ENCODE measurements around the gene EDC4.

The EDC4 gene

GRCh38 chr16:67909056-67909742 is 36.3 kb downstream of the EDC4 start:
- no peak for ATAC-seq
- no peak for TF ChIP-seq OSR1 (CRISPR knock-in tag; IDR thresholded peaks at IDR 0.05)
- TF ChIP-seq TOX (CRISPR knock-in tag; IDR thresholded peaks at IDR 0.05; ENCODE audit: borderline replicate concordance), result no peak
- TF ChIP-seq SNAI2 (CRISPR knock-in tag; IDR thresholded peaks at IDR 0.05), result no peak
- TF ChIP-seq CREB5 (CRISPR knock-in tag; IDR thresholded peaks at IDR 0.05; ENCODE audit: low read depth), result no peak
- TF ChIP-seq ISL1 (CRISPR knock-in tag; IDR thresholded peaks at IDR 0.05), result no peak
- no peak for TF ChIP-seq GLIS3 (CRISPR knock-in tag; IDR thresholded peaks at IDR 0.05)
- TF ChIP-seq RARB (CRISPR knock-in tag; IDR thresholded peaks at IDR 0.05), result no peak
- no peak for TF ChIP-seq ESRRG (CRISPR knock-in tag; IDR thresholded peaks at IDR 0.05)
- no peak for TF ChIP-seq ZNF8 (CRISPR knock-in tag; IDR thresholded peaks at IDR 0.05)
- TF ChIP-seq PPARA (CRISPR knock-in tag; IDR thresholded peaks at IDR 0.05; ENCODE audit: borderline replicate concordance), result no peak
- no peak for TF ChIP-seq ARNTL (CRISPR knock-in tag; IDR thresholded peaks at IDR 0.05; ENCODE audit: borderline replicate concordance, low read depth)
- TF ChIP-seq CSRNP3 (CRISPR knock-in tag; IDR thresholded peaks at IDR 0.05), result no peak
- TF ChIP-seq ZFP30 (CRISPR knock-in tag; IDR thresholded peaks at IDR 0.05), result no peak
- no peak for TF ChIP-seq ZC3H10 (CRISPR knock-in tag; IDR thresholded peaks at IDR 0.05)
- TF ChIP-seq TCF4 (CRISPR knock-in tag; IDR thresholded peaks at IDR 0.05; ENCODE audit: borderline replicate concordance), result no peak

GRCh38 chr16:67910158-67910557 is 37.3 kb downstream of the EDC4 start:
- ATAC-seq, result peak; percentile 88
- TF ChIP-seq PPARA (CRISPR knock-in tag; IDR thresholded peaks at IDR 0.05; ENCODE audit: borderline replicate concordance) (no peak), RARB (CRISPR knock-in tag; IDR thresholded peaks at IDR 0.05) (no peak), GLIS3 (CRISPR knock-in tag; IDR thresholded peaks at IDR 0.05) (no peak), SNAI2 (CRISPR knock-in tag; IDR thresholded peaks at IDR 0.05) (no peak), ZFP3 (CRISPR knock-in tag; IDR thresholded peaks at IDR 0.05) (no peak), CREB5 (CRISPR knock-in tag; IDR thresholded peaks at IDR 0.05; ENCODE audit: low read depth) (no peak), ZNF565 (CRISPR knock-in tag; conservative IDR thresholded peaks at IDR 0.05; ENCODE audit: low read depth) (no peak), TCF4 (CRISPR knock-in tag; IDR thresholded peaks at IDR 0.05; ENCODE audit: borderline replicate concordance) (no peak), OSR1 (CRISPR knock-in tag; IDR thresholded peaks at IDR 0.05) (no peak), BACH2 (CRISPR knock-in tag; IDR thresholded peaks at IDR 0.05; ENCODE audit: borderline replicate concordance) (no peak), ZC3H10 (CRISPR knock-in tag; IDR thresholded peaks at IDR 0.05) (no peak), PATZ1 (CRISPR knock-in tag; IDR thresholded peaks at IDR 0.05; ENCODE audit: borderline replicate concordance) (no peak), POU6F1 (CRISPR knock-in tag; IDR thresholded peaks at IDR 0.05; ENCODE audit: borderline replicate concordance, low read depth) (no peak), ISL1 (CRISPR knock-in tag; IDR thresholded peaks at IDR 0.05) (no peak), CSRNP3 (CRISPR knock-in tag; IDR thresholded peaks at IDR 0.05) (no peak), CSDC2 (CRISPR knock-in tag; IDR thresholded peaks at IDR 0.05) (no peak), TSHZ2 (CRISPR knock-in tag; IDR thresholded peaks at IDR 0.05) (no peak), ZFP30 (CRISPR knock-in tag; IDR thresholded peaks at IDR 0.05) (no peak)
